Large intestine (tissue), 3 donors: Measurements from ENCODE around the gene PLCB1. TPM values are rescaled to one million over a fixed set of nuclear protein-coding genes. Genes with fewer than 3 reads are reported as not detected.

ENCODE experiments used
- DNase-seq, 2 donors: peaks; one replicate each; pipeline versions ENCODE4 v3.0.0 to v3.0.0-alpha.2; 2013
- H3K27ac ChIP-seq: one replicate; pipeline ENCODE4 v1.5.1; 2013; ENCODE audit warnings: low read length
- H3K27me3 ChIP-seq: 2 replicates; pipeline ENCODE4 v1.6.1; 2013; ENCODE audit warnings: low read length; ENCODE audit not compliant: control insufficient read depth, insufficient read depth
- H3K36me3 ChIP-seq: 2 replicates; pipeline ENCODE4 v1.6.1; 2013; ENCODE audit warnings: low read length; ENCODE audit not compliant: control insufficient read depth, insufficient read depth
- H3K4me1 ChIP-seq: one replicate; pipeline ENCODE4 v1.6.1; 2013; ENCODE audit warnings: low read length; ENCODE audit not compliant: control insufficient read depth, insufficient read depth
- H3K4me3 ChIP-seq: one replicate; pipeline ENCODE4 v1.5.1; 2013; ENCODE audit warnings: low read length
- H3K9me3 ChIP-seq: one replicate; pipeline ENCODE4 v1.6.1; 2013; ENCODE audit warnings: mild to moderate bottlenecking, low read depth, low read length, moderate library complexity; ENCODE audit not compliant: control insufficient read depth
- WGBS: methylation state at CpG from one replicate; pipeline ENCODE4 v1.1.5; 2013; ENCODE audit warnings: low lambda C conversion rate; ENCODE audit not compliant: insufficient coverage; 5-methylcytosine and 5-hydroxymethylcytosine counted together
- polyA plus RNA-seq: library from polyadenylated mRNA; unstranded; fragments of 120-200 nt; gene quantifications from one replicate; pipeline ENCODE4 v1.2.1, GENCODE V29; 2013

Gene PLCB1
- polyA plus RNA-seq, 1 donor: 7.4 TPM

DNA sequence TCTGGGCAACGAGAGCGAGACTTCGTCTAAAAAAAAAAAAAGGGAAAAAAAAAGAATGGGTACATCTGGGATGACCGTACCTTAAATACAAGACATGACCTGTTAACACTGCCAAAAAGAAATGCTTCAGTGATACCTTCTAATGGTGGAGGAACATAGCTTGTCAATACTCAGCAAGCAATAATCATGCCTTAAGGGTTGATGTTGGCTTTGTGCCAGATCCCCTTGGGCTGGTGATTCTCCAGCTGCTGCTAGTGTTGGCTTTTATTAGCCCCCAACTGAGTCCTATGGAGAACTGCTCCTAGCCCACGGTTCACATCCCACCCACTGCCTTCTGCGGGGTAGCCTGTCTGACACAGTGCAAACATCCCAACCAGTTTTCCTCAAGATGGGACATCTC, 134.9 kb downstream of the PLCB1 start:
- Histone ChIP-seq H3K9me3 (no peaks in the 10 kb centered on the region), H3K27ac (no peak overlapping the region), H3K36me3 (no peaks in the 10 kb centered on the region), H3K4me1 (no peaks in the 10 kb centered on the region), H3K27me3 (no peaks in the 10 kb centered on the region), H3K4me3 (no peak overlapping the region)
- WGBS: 100% methylated on average over 2 of the region's 6 CpGs
- no peak for DNase-seq

DNA sequence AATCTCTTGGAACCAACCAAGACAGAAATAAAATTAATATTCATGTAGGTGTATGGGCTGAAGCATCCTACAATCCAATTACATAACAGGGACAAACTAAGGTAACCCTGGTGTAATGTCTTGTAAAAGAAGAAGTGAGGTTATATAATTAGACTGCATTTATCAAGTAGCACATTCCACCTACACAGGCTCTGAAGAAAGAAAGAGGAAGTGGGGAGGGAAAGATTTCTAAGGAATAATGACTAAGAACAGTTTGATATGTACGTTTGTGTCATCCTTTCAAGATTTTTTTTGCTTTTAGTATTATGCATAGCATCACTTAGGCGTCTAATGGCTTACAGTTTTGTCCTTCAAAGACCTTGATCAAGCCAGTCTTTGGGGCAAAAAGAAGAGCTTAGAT, 139.7 kb downstream of the PLCB1 start:
- Histone ChIP-seq H3K4me3 (no peak overlapping the region), H3K36me3 (no peaks in the 10 kb centered on the region), H3K27me3 (no peaks in the 10 kb centered on the region), H3K9me3 (no peaks in the 10 kb centered on the region), H3K27ac (no peak overlapping the region), H3K4me1 (no peaks in the 10 kb centered on the region)
- no CpG with 5 or more reads among the region's 2 CpGs for WGBS
- DNase-seq: no peak

DNA sequence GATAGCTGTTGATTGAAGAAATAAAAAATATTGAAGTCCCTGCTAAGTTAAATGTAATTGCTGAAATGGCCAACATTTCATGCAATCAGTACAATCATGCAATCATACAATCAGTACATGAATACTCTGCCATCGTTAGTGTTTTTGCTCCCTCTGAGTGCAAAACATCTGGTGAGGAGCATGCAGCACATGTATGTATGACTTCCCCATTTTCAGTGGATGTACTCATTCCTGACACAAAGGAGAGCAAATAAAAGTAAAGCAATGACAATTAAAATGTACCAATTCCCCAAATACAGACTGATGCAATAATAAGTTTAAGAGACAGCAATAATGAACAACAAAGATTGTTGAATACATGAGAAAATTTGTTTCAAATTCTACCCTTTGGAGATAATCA, 140.7 kb downstream of the PLCB1 start:
- Histone ChIP-seq H3K9me3 (no peaks in the 10 kb centered on the region), H3K27ac (no peak overlapping the region), H3K36me3 (no peaks in the 10 kb centered on the region), H3K4me3 (no peak overlapping the region), H3K27me3 (no peaks in the 10 kb centered on the region), H3K4me1 (no peaks in the 10 kb centered on the region)
- no CpG with 5 or more reads among the region's 1 CpG for WGBS
- no peak for DNase-seq

DNA sequence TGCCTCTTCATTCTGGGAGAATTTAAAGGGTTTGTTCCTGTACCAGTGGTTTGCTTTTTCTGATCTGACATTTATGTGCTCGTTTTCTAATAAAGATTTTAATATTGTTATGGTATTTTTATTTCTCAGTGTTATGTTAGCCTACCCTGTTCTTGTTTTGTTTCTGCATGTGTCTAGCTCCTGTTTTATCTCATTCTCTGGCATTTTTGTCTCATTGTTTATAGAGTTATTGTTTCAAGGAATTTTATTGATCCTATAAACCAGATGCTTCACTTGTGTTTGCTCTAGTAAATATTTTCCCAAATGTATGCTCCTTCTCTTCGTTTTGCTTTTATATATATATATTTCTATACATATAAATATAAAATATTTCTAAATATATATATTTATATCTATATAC, 152.8 kb downstream of the PLCB1 start:
- Histone ChIP-seq H3K36me3 (no peaks in the 10 kb centered on the region), H3K4me3 (no peak overlapping the region), H3K27me3 (no peaks in the 10 kb centered on the region), H3K4me1 (no peaks in the 10 kb centered on the region), H3K27ac (no peak overlapping the region), H3K9me3 (no peaks in the 10 kb centered on the region)
- 100% methylated on average over 1 of the region's 2 CpGs for WGBS
- DNase-seq: no peak

DNA sequence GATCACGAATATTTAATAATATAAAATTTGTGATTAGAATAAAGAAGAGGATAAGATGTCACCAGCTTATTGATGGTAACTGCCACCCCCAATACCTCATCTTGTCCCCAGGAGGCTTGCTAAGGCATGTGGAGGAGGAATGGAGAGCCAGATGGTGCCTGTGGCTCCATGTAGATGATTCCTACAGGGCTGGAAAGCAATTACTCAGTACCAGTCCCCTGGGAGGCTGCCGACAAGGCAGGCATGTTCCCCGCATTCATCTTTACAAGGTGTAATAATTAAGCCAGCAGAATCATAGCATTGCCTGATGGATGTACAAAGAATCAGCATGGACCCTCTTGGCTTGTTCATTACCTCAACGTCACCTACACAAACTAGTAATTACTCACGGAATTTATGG, 155.3 kb downstream of the PLCB1 start:
- no CpG with 5 or more reads among the region's 5 CpGs for WGBS
- Histone ChIP-seq H3K27me3 (no peaks in the 10 kb centered on the region), H3K27ac (no peak overlapping the region)

DNA sequence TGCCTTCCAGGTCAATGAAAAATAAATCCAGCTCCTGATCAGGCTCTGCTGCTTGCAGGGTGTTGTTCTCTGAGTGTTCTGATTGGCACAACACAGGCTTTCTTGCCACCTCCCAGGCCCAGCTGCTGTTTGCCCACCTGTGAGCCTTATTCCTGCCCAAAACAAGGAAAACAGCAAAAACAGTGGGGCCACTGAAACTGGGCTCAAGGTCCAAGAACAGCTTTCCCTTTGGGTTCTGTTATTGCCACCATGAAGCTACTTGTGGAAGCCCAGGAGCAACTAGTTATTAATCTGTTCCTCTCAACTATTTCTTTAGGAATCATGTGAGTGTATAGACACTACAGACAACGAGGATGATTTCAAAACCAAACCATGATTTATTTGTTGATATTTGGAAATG, 159.1 kb downstream of the PLCB1 start:
- Histone ChIP-seq H3K36me3 (no peaks in the 10 kb centered on the region), H3K27ac (no peak overlapping the region), H3K4me1 (no peaks in the 10 kb centered on the region), H3K4me3 (no peak overlapping the region), H3K9me3 (no peaks in the 10 kb centered on the region), H3K27me3 (no peaks in the 10 kb centered on the region)
- no CpG with 5 or more reads among the region's 1 CpG for WGBS
- no peak for DNase-seq

More for the DNA sequence above, 155.3 kb downstream of the PLCB1 start:
- H3K4me1 ChIP-seq: no peaks in the 10 kb centered on the region
- H3K36me3 ChIP-seq: no peaks in the 10 kb centered on the region
- no peak overlapping the region for H3K4me3 ChIP-seq
- DNase-seq: no peak
- H3K9me3 ChIP-seq: no peaks in the 10 kb centered on the region

DNA sequence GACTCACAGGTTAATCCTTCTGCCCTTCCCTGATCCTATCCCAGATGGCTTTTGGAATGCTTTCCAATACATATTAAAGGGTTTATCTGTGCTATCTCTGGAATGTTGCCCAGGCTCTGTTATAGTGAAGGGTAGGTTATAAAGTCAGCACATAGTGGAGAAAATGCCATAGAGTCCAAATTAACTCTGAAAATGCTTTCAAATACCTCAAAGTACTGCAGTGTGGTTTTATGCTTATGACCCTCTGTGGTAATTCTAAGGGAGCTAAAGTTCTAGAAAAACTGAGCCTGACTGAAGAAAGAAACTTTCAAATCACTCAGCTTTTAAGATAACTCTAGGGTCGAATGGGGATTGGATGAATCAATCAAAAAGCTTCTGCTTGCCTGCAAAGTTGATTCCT, 159.8 kb downstream of the PLCB1 start:
- Histone ChIP-seq H3K27me3 (no peaks in the 10 kb centered on the region), H3K4me3 (no peak overlapping the region), H3K9me3 (no peaks in the 10 kb centered on the region), H3K36me3 (no peaks in the 10 kb centered on the region), H3K27ac (no peak overlapping the region), H3K4me1 (no peaks in the 10 kb centered on the region)
- DNase-seq: no peak
- WGBS: no CpG with 5 or more reads among the region's 1 CpG

DNA sequence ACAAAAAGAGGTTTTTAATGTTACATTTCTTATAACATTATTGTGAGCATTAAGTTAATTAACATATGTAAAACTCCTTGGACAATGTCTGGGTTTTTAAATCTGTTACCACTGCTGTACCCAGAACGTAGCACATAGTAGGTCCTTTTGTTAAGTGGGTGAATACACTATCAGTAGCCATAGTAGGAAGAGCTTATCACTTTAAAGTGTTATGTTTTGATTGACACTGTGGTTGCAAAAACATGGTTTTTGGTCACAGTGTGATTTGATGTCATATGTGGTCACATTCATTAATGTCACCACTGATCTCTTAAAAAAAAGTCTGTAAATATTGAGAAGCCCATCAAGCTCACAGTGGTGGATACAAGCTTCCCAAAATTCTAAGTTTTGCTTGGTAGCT, 160.7 kb downstream of the PLCB1 start:
- no peak overlapping the region for H3K27ac ChIP-seq
- H3K36me3 ChIP-seq: no peaks in the 10 kb centered on the region
- H3K4me1 ChIP-seq: no peaks in the 10 kb centered on the region
- no CpG with 5 or more reads among the region's 1 CpG for WGBS
- H3K9me3 ChIP-seq: no peaks in the 10 kb centered on the region
- DNase-seq: no peak
- no peaks in the 10 kb centered on the region for H3K27me3 ChIP-seq
- no peak overlapping the region for H3K4me3 ChIP-seq

DNA sequence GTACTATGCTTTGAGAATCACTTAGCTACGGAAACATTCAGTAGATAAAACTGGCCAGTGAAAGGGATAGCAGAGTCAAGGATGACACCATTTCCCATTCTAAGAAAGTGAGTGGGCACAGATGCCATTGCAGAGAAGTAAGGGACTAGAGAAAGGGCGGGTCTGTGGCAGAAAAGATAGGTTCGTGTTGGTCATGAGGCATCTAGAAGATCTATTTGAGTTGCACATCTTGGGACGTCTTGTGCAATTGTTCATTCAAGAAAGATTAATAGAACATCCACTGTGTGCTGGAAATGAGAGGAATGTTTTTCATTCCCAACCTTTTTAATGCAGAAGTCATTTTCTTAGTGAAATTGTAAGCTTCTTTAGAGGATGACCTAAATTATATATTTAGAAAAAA, 161.7 kb downstream of the PLCB1 start:
- WGBS: no CpG with 5 or more reads among the region's 4 CpGs

DNA sequence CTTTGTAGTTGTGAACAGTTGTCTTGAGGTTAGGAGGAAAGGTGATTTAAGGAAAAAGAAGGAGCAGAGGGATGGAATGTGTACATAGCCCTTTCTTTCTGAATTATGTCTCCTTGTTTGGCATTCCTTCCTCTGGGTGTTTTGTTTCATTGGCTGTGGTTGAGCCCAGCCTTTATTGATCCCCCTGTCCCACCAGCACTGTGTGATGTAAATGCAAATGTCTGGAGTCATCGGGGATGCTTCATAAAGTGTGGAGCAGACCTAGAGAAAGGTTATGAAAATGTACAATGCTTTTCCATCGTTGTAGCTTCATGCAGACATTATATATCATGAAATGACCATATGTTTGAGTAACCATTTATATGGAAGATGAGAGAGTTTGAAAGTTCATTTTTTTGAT, 164.5 kb downstream of the PLCB1 start:
- H3K4me3 ChIP-seq: no peak overlapping the region
- H3K4me1 ChIP-seq: no peaks in the 10 kb centered on the region
- no CpG with 5 or more reads among the region's 2 CpGs for WGBS

More for the DNA sequence above, 161.7 kb downstream of the PLCB1 start:
- Histone ChIP-seq H3K9me3 (no peaks in the 10 kb centered on the region), H3K4me3 (no peak overlapping the region), H3K27me3 (no peaks in the 10 kb centered on the region), H3K4me1 (no peaks in the 10 kb centered on the region), H3K27ac (no peak overlapping the region), H3K36me3 (no peaks in the 10 kb centered on the region)
- no peak for DNase-seq

DNA sequence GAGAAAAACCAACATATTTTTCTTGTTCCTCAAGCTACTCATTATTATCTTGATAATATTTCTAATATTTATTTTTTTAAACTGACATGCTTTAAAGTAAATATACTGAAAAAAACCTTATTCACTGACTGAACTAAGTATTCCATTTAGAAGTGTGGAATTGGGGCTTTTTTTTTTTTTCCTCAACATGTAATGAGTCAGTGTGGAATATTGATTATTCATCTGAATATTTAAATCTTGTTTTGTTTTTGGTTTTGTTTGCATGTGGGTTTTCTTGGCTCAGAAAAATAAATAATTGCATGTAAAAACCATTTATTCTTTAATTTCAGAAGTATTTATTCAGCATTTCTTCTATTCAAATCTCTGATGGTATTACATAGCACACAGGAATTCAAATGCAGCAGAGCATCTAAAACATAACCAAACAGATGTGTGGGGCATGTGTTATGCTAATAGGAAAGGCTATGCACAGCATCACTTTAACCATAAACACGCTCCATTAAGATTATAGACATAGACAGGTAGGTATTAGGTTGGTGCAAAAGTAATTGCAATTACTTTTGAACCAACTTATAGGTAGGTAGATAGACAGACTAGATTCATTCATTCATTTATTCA, 166.5 kb downstream of the PLCB1 start:
- H3K4me3 ChIP-seq: no peak overlapping the region
- no CpG with 5 or more reads among the region's 1 CpG for WGBS

More for the DNA sequence above, 164.5 kb downstream of the PLCB1 start:
- Histone ChIP-seq H3K27ac (no peak overlapping the region), H3K36me3 (no peaks in the 10 kb centered on the region), H3K9me3 (no peaks in the 10 kb centered on the region), H3K27me3 (no peaks in the 10 kb centered on the region)
- no peak for DNase-seq

More for the DNA sequence above, 166.5 kb downstream of the PLCB1 start:
- Histone ChIP-seq H3K4me1 (no peaks in the 10 kb centered on the region), H3K27me3 (no peaks in the 10 kb centered on the region), H3K36me3 (no peaks in the 10 kb centered on the region), H3K9me3 (no peaks in the 10 kb centered on the region), H3K27ac (no peak overlapping the region)
- DNase-seq: no peak
